Mesodermal cell (in vitro differentiated cells): ENCODE measurements around the gene NR5A2.
"Not testable (repeated sequence)": the region's sequence is repeated elsewhere in the genome, so short reads cannot be mapped to it uniquely, and the experiment has no call there.

Experiments used
- H3K27ac ChIP-seq: 2 replicates; pipeline ENCODE4 v1.7.0; 2013; ENCODE audit warnings: mild to moderate bottlenecking, low read depth, low read length, moderate library complexity; ENCODE audit not compliant: severe bottlenecking
- H3K36me3 ChIP-seq: 2 replicates; pipeline ENCODE4 v1.7.1; 2013; ENCODE audit warnings: mild to moderate bottlenecking, low read length, moderate library complexity; ENCODE audit not compliant: control insufficient read depth, insufficient read depth
- H3K4me1 ChIP-seq: one replicate; pipeline ENCODE4 v1.7.1; 2013; ENCODE audit warnings: mild to moderate bottlenecking, low read length; ENCODE audit not compliant: insufficient read depth, control insufficient read depth, poor library complexity, severe bottlenecking
- H3K4me3 ChIP-seq: 2 replicates; pipeline ENCODE4 v1.7.0; 2013; ENCODE audit warnings: low read length, control low read depth, mild to moderate bottlenecking; ENCODE audit not compliant: insufficient read depth, poor library complexity, severe bottlenecking; ENCODE audit errors: extremely low read depth
- H3K9me3 ChIP-seq: 2 replicates; pipeline ENCODE4 v1.7.1; 2013; ENCODE audit warnings: mild to moderate bottlenecking, low read length, moderate library complexity; ENCODE audit not compliant: control insufficient read depth
- WGBS, 2 experiments: methylation state at CpG; one replicate each; pipeline ENCODE4 v1.1.5; 2013; ENCODE audit warnings: missing lambda C conversion rate in 2 of 2; ENCODE audit not compliant: insufficient coverage in 2 of 2; 5-methylcytosine and 5-hydroxymethylcytosine counted together

Gene NR5A2

DNA sequence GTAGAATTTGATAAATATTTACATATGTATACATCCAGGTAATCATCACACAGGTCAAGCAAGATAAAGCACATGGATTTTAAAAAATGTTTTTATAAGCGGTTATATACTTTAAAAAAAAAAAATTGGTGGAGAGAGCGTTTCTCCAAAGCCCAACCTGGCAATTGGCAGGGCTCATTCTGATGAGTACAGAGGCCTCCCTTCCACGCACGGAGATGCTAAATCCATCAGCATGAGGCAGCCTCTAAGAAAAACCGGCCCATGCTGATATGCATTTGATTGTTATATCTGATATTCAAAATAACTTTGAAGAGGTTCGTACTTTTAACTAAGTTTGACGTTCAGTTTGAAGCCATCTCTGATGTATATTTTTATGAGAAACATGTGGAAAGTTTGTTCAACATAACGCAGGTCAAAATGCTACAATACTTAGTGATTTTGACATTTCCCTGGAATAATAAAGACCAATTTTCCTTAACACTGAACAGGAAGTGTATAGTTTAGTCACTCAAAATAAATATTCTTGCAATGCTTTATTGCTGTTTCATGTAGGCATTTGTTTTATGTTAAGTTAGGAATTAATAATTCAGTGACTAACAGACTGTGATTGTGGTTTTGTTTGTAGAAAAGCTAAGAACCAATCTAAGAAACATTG is 151.7 kb downstream of the NR5A2 start:
- no peak overlapping the region for H3K27ac ChIP-seq
- H3K9me3 ChIP-seq = no peaks in the 10 kb centered on the region
- WGBS, 2 experiments = 92 to 93% methylated on average over 4 to 7 of the region's 8 CpGs
- no peaks in the 10 kb centered on the region for H3K36me3 ChIP-seq
- no peaks in the 10 kb centered on the region for H3K4me1 ChIP-seq
- H3K4me3 ChIP-seq = no peak overlapping the region

DNA sequence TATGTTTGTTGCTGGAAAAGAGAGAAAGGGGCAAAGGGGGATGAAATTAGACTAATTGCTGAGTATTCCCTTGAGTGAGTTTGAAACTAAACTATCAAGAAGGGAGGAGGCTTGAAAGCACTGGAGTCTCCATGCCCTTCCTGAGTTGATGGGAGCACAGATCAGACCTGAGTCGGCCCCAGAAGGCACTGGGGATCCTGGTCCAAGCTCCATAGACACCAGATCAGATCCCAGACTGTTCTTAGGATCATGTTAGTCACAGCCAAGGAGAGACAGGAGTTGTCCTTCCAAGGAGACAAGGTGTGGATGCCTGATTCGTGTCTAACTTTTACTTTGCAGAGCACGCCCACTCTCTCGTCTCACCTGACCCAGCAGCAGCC is 152.3 kb downstream of the NR5A2 start:
- no peaks in the 10 kb centered on the region for H3K9me3 ChIP-seq
- no peak overlapping the region for H3K4me3 ChIP-seq
- no peaks in the 10 kb centered on the region for H3K4me1 ChIP-seq
- WGBS, 2 experiments = 86% methylated on average over 4 of the region's 4 CpGs
- no peaks in the 10 kb centered on the region for H3K36me3 ChIP-seq
- no peak overlapping the region for H3K27ac ChIP-seq

DNA sequence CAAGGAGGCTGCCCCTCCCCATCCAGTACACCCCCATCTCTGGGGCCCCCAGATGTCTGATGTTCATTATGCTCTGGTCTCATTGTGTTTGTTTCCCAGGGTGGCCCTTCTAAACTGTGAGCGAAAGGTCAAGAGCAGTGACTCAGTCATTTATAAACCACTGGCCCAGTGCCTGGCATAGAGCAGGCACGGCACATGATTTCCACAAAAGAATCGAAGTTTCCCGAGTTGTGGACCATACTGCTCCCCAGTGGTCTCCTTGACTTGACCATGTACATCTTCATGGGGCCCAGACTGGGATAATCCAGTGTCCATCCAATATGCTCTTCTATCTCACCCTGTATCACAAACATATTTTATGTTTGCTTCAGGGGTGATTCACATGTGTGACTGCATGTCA is 153.3 kb downstream of the NR5A2 start:
- no peaks in the 10 kb centered on the region for H3K36me3 ChIP-seq
- H3K27ac ChIP-seq = no peak overlapping the region
- no peaks in the 10 kb centered on the region for H3K4me1 ChIP-seq
- H3K4me3 ChIP-seq = no peak overlapping the region
- 85 to 100% methylated on average over 3 to 4 of the region's 4 CpGs for WGBS, 2 experiments
- no peaks in the 10 kb centered on the region for H3K9me3 ChIP-seq

DNA sequence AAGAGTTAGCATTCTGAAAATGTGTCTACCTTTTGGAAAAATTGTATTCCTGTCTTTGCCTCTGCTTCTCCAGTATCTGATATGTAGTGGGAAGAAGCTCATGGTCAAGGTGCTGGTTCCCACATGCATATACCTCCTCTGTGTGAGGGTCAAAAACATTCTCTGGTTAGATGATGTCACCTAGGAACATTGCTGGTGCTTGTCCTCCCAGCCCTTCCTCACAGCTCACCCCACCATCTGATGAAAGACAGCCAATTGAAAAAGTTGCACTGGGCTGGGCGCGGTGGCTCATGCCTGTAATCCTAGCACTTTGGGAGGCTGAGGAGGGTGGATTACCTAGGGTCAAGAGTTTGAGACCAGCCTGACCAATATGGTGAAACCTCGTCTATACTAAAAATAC is 154.4 kb downstream of the NR5A2 start:
- H3K4me3 ChIP-seq = no peak overlapping the region
- no peaks in the 10 kb centered on the region for H3K36me3 ChIP-seq
- H3K9me3 ChIP-seq = no peaks in the 10 kb centered on the region
- no peak overlapping the region for H3K27ac ChIP-seq
- H3K4me1 ChIP-seq = no peaks in the 10 kb centered on the region
- WGBS, 2 experiments = 100% methylated on average over 2 of the region's 3 CpGs

DNA sequence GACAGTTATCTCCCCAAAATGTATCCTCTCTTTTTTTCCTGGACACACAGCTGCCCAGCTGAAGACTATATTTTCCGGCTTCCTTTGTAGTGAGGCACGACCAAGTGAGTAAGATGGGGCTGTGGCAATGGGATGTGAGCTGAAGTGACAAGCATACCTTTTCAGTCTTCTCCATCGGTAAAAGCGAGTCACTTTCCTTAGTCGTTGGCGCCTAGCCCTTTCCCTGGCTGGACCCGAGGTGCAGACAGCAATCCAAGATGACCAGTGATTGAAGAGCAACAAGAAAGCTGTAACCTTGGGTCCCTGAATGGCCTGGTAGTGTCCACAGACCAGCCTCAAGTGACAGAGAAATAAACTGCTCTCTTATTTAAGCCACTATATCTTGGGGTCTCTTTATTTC is 155.2 kb downstream of the NR5A2 start:
- no peaks in the 10 kb centered on the region for H3K9me3 ChIP-seq
- H3K4me1 ChIP-seq = no peaks in the 10 kb centered on the region
- no peak overlapping the region for H3K4me3 ChIP-seq
- no peak overlapping the region for H3K27ac ChIP-seq
- no peaks in the 10 kb centered on the region for H3K36me3 ChIP-seq
- WGBS, 2 experiments = 92 to 95% methylated on average over 5 to 6 of the region's 7 CpGs

DNA sequence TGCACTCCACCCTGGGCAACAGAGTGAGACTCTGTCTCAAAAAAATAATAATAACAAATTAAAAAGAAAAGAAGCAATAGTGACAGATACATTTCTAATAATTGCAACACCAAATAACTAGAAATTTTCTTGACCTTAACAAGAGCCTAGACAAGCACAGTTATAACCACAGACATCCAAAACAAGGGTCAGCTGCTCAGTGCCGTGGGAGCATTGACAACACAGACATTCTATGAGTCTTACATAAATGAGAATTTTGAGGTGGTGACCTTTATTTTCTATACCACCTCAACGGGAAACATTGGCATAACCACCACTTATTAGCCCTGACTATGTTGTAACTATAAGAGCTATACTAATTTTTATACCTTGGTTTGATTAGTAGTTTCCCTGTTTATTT is 156.1 kb downstream of the NR5A2 start:
- no peak overlapping the region for H3K27ac ChIP-seq
- no peak overlapping the region for H3K4me3 ChIP-seq
- no peaks in the 10 kb centered on the region for H3K36me3 ChIP-seq
- no peaks in the 10 kb centered on the region for H3K9me3 ChIP-seq
- no peaks in the 10 kb centered on the region for H3K4me1 ChIP-seq
- WGBS, 2 experiments = no CpG with 5 or more reads among the region's 2 CpGs

DNA sequence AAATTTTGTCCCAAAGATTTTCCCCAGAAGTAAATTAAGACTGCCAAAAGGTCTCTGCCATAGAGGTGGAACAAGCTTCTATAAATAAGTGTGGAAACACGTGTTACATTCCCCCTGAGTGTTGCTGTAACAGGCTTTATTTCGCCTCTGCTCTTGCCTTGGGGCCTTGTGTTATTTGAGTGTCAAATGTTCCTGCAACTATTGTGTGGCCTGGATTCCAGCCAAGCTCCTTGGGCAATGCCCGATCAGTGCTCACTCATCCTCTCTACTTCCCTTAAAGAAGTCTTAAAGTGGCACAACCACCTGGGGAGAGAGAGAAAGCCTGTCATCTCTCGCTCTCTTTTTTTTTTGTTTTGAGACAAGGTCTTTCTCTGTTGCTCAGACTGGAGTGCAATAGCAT is 156.7 kb downstream of the NR5A2 start:
- no peaks in the 10 kb centered on the region for H3K36me3 ChIP-seq
- no peaks in the 10 kb centered on the region for H3K9me3 ChIP-seq
- H3K4me3 ChIP-seq = no peak overlapping the region
- no peak overlapping the region for H3K27ac ChIP-seq
- H3K4me1 ChIP-seq = no peaks in the 10 kb centered on the region
- WGBS, 2 experiments = 83 to 85% methylated on average over 3 of the region's 4 CpGs

DNA sequence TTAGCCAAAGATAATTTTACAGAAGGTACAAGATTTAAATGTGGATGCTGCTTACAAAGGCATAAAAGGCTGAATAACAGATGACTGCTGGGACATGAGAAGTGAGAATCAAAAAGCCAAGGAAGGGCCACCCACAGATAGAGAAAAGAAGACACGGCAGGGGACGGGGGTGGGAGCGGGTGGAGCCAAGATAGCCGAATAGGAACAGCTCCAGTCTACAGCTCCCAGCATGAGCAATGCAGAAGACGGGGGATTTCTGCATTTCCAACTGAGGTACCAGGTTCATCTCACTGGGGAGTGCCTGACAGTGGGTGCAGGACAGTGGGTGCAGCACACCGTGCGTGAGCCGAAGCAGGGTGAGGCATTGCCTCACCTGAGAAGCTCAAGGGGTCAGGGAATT is 157.7 kb downstream of the NR5A2 start:
- WGBS, 2 experiments = 90 to 95% methylated on average over 6 to 8 of the region's 8 CpGs
- not testable (repeated sequence) for H3K9me3 ChIP-seq, H3K27ac ChIP-seq, H3K4me3 ChIP-seq, H3K36me3 ChIP-seq, H3K4me1 ChIP-seq

DNA sequence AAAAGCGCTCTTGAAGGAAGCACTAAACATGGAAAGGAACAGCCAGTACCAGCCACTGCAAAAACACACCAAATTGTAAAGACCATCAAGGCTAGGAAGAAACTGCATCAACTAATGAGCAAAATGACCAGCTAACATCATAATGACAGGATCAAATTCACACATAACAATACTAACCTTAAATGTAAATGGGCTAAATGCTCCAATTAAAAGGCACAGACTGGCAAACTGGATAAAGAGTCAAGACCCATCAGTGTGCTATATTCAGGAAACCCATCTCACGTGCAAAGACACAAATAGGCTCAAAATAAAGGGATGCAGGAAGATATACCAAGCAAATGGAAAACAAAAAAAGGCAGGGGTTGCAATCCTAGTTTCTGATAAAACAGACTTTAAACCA is 159.8 kb downstream of the NR5A2 start:
- H3K9me3 ChIP-seq, H3K4me3 ChIP-seq, H3K4me1 ChIP-seq, H3K36me3 ChIP-seq, H3K27ac ChIP-seq: not testable (repeated sequence)
- WGBS, 2 experiments = 88 to 100% methylated on average over 1 of the region's 2 CpGs

DNA sequence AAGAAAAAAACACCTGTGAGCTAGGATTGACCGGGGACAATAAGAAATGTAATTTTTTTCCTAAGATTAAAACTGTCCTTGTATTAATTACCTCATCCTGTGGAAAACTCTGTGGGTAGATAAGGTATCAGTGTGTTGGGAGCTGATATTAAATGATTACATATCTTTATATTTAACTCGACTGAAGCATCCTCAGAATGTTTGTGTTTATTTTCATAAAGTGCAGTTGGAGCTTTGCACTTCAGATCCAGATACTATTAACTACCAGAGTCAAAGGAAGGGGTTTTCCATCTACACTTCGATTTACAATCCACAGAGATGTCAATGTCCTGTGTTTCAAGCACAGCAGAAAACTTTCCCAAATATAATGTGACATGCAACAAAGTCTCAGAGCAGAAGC is 164.5 kb downstream of the NR5A2 start:
- H3K36me3 ChIP-seq = no peaks in the 10 kb centered on the region
- H3K9me3 ChIP-seq = no peaks in the 10 kb centered on the region
- WGBS, 2 experiments = 100% methylated on average over 1 of the region's 3 CpGs
- no peak overlapping the region for H3K4me3 ChIP-seq
- no peak overlapping the region for H3K27ac ChIP-seq
- H3K4me1 ChIP-seq = no peaks in the 10 kb centered on the region

DNA sequence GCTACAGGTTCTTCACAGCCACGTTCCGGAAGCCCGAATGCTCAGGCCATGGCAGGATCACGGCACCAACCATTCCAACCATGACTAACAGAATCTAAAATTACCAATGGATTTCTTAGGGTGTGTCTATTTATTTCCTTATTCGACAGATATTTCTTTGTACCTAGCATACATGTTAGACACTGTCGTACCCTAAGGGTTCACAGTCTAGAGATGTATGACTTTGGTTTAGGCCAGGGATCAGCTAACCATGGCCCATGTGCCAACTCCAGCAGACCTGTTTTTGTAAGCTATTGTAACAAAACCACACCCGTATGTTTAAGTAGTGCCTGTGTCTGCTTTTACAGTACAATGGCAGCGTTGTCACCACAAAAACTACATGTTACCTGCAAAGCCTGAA is 167.0 kb downstream of the NR5A2 start:
- H3K4me3 ChIP-seq = no peak overlapping the region
- H3K36me3 ChIP-seq = no peaks in the 10 kb centered on the region
- H3K4me1 ChIP-seq = no peaks in the 10 kb centered on the region
- WGBS, 2 experiments = 92 to 100% methylated on average over 1 to 2 of the region's 8 CpGs
- H3K9me3 ChIP-seq = no peaks in the 10 kb centered on the region
- H3K27ac ChIP-seq = no peak overlapping the region
